Measurements from ENCODE around the gene PHYKPL.

PHYKPL gene

DNA sequence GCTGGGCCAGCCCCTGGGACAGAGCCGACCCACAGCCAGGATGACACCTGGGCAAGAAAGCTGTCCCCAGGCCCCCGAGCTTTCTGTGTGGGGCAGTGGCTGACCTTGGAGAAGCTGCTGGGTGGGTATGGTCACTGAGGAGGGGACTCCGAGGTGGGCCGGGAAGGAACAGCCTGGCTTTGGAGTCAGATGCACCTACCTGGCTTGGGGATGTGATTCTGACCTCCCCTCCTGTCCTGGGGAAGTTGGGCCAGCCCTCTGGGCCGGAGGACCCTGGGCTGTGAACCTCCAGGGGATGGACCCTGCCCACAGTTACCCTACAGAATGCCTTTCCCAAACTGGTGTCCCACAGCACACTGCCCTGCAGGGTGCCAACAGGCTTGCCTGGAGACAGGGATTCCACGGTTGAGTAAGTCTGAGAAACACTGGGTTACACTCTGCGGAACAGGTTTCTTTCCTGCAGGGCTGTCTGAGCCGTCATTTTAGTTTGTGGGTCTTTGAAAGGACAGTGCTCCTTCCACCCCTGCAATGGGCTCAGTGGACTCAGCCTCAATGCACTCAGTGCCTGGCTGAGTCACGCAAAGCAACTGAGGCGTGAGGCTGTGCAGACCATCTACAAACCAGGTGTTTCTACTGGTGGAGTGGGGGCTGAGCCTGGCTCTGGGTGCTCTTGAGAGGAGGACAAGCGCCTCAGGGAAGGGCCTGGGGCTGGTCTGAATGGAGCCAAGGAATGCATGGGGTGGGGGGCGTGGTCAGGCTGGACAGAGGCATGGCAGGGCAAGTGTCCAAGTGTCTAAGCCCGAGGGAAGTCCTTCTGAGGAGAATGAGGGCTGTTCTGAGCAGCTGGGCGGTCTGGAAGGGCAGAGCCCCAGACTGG lies 41.3 kb upstream of the PHYKPL start:
- H3K27me3 Mint-ChIP-seq (ENCODE audit: low read depth): peaks cover 8% of the 10 kb centered on the region
- peaks cover 5% of the 10 kb centered on the region for H3K36me3 Mint-ChIP-seq (ENCODE audit: low read depth)
- H3K27ac Mint-ChIP-seq: no peak overlapping the region
- H3K9me3 Mint-ChIP-seq: no peaks in the 10 kb centered on the region
- TF ChIP-seq, protein P1, sequence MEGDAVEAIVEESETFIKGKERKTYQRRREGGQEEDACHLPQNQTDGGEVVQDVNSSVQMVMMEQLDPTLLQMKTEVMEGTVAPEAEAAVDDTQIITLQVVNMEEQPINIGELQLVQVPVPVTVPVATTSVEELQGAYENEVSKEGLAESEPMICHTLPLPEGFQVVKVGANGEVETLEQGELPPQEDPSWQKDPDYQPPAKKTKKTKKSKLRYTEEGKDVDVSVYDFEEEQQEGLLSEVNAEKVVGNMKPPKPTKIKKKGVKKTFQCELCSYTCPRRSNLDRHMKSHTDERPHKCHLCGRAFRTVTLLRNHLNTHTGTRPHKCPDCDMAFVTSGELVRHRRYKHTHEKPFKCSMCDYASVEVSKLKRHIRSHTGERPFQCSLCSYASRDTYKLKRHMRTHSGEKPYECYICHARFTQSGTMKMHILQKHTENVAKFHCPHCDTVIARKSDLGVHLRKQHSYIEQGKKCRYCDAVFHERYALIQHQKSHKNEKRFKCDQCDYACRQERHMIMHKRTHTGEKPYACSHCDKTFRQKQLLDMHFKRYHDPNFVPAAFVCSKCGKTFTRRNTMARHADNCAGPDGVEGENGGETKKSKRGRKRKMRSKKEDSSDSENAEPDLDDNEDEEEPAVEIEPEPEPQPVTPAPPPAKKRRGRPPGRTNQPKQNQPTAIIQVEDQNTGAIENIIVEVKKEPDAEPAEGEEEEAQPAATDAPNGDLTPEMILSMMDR (IDR thresholded peaks at IDR 0.05; ENCODE audit: unreplicated experiment in 3 of 3): no peak
- no peak overlapping the region for H3K4me3 Mint-ChIP-seq
- H3K4me1 Mint-ChIP-seq: peaks cover 18% of the 10 kb centered on the region

DNA sequence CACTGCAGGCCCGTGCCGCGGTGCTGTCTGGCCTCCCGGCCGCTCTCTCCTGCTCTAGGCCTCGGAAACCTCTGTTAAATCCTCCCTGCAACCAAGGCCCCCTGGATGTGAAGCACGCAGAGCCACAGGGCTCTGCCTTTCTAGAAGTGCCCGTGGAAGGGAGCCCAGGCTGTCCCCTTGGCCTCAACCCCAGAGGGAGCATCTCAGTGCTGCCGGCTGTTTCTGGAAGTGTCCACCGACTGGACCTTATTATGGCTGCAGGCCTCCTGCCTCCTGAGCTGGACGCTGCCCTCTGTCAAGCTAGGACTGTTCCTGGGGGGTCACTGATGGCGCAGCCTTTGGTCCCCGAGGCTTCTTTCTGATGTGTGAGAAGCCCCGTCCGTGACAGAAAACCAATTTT lies 40.4 kb upstream of the PHYKPL start:
- TF ChIP-seq, protein P1 (IDR thresholded peaks at IDR 0.05; ENCODE audit: unreplicated experiment in 3 of 3): no peak
- Mint-ChIP-seq H3K27ac (no peak overlapping the region), H3K4me1 (peaks cover 18% of the 10 kb centered on the region), H3K9me3 (no peaks in the 10 kb centered on the region), H3K27me3 (ENCODE audit: low read depth) (peaks cover 5% of the 10 kb centered on the region), H3K4me3 (no peak overlapping the region), H3K36me3 (ENCODE audit: low read depth) (peaks cover 5% of the 10 kb centered on the region)

DNA sequence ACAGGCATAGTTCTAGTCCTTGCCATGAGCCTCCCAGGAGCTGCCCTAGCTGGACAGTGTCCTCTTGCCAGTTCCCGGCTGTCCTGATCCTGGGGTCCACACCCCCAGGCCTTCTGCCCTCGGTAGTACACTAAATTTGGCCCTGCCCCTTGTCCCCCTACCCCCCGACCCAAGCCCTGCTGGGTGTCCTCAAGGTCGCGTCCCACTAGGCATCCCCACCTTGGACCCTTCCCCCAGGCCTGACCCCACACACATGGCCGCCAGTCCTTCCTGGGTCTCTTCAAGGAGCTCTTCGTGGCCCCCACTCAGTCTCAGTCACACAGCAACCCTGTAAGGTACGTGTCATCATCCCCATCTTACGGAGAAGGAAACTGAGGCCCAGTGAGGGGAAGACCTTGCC lies 40.0 kb upstream of the PHYKPL start:
- Mint-ChIP-seq H3K4me1 (peaks cover 18% of the 10 kb centered on the region), H3K27ac (no peak overlapping the region), H3K9me3 (no peaks in the 10 kb centered on the region), H3K27me3 (ENCODE audit: low read depth) (peaks cover 2% of the 10 kb centered on the region), H3K4me3 (no peak overlapping the region), H3K36me3 (ENCODE audit: low read depth) (peaks cover 5% of the 10 kb centered on the region)
- TF ChIP-seq, protein P1 (IDR thresholded peaks at IDR 0.05; ENCODE audit: unreplicated experiment in 3 of 3): no peak

DNA sequence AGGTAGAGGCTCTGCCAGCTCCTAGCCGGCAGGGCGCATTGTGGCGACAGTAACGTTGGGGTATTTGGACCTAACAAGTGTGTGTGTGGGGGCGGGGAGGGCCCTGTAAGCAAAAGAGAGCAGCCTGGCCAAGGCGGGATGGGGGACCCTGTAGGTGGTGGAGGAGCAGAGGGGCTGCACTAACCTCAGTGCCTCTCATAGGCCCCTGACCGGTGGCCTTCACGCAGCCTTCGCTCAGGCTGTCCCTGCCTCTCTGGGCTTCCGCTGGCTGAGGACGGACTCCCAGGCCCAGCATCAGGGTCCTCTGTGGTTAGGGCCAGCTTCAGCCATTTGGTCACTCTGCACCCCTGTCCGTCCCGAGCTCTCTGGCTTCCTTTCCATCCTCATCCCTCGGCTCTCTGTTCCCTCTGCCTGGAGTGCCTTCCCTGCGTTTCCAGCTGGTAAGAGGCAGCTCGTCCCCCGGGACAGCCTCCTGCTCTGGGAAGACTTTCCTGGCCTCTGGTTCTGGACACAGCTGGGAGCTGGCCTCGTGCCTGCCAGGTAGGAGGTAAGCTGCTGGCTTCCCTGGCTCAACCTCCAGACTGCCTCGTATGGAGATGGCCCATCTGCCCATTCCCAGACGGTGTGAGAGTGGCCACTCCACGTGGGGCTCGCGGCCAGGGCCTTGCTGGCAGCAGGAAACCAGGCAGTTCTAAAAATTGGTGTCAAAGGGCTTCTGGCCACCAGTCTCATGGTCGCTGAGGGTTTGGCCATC lies 39.3 kb upstream of the PHYKPL start:
- peaks cover 5% of the 10 kb centered on the region for H3K36me3 Mint-ChIP-seq (ENCODE audit: low read depth)
- H3K4me1 Mint-ChIP-seq: peaks cover 18% of the 10 kb centered on the region
- no peak overlapping the region for H3K4me3 Mint-ChIP-seq
- no peaks in the 10 kb centered on the region for H3K27me3 Mint-ChIP-seq (ENCODE audit: low read depth)
- no peak overlapping the region for H3K27ac Mint-ChIP-seq
- TF ChIP-seq, protein P1 (IDR thresholded peaks at IDR 0.05; ENCODE audit: unreplicated experiment in 3 of 3): no peak
- no peaks in the 10 kb centered on the region for H3K9me3 Mint-ChIP-seq

DNA sequence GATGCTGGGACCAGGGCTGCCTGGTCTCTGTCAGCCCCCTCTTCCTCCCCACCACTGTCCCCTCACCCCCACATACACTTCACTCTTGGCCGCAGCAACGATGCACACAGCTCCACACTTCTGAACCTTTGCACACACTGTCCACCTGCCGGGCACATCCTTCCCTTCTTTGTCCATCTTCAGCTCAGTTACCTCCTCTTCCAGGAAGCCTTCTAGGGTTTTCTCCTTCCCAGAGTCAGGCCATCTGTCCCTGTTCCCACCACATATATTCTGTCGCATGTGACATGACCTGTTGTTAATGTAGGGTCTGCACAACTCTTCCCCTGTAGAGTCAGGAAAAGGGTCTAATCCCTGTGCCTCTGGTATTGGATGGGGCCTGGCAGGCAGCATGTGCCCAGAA lies 38.6 kb upstream of the PHYKPL start:
- Mint-ChIP-seq H3K36me3 (ENCODE audit: low read depth) (peaks cover 5% of the 10 kb centered on the region), H3K4me1 (peaks cover 18% of the 10 kb centered on the region), H3K9me3 (no peaks in the 10 kb centered on the region), H3K27me3 (ENCODE audit: low read depth) (no peaks in the 10 kb centered on the region), H3K27ac (no peak overlapping the region), H3K4me3 (no peak overlapping the region)
- TF ChIP-seq, protein P1 (IDR thresholded peaks at IDR 0.05; ENCODE audit: unreplicated experiment in 3 of 3): no peak
